H54 (cell line): ENCODE results near the gene MDN1.
A peak's percentile ranks its signal among the peaks of the same experiment; 100 is the strongest.
"Not testable (repeated sequence)": the region's sequence is repeated elsewhere in the genome, so short reads cannot be mapped to it uniquely, and the experiment has no call there.

Experiments used
- DNase-seq: peaks from one replicate; pipeline ENCODE4 v3.0.0; 2011; ENCODE audit warnings: low spot score, mixed read lengths; ENCODE audit not compliant: insufficient read length
- FAIRE-seq: peaks from 3 replicates; lab custom pipeline; 2011; peaks lifted over from hg19 to GRCh38; lab: Jason Lieb, UNC
- POLR2A ChIP-seq: IDR thresholded peaks from 2 replicates; pipeline ENCODE4 v1.6.1; 2011; ENCODE audit warnings: low read depth, mild to moderate bottlenecking, low read length

The MDN1 gene

DNA sequence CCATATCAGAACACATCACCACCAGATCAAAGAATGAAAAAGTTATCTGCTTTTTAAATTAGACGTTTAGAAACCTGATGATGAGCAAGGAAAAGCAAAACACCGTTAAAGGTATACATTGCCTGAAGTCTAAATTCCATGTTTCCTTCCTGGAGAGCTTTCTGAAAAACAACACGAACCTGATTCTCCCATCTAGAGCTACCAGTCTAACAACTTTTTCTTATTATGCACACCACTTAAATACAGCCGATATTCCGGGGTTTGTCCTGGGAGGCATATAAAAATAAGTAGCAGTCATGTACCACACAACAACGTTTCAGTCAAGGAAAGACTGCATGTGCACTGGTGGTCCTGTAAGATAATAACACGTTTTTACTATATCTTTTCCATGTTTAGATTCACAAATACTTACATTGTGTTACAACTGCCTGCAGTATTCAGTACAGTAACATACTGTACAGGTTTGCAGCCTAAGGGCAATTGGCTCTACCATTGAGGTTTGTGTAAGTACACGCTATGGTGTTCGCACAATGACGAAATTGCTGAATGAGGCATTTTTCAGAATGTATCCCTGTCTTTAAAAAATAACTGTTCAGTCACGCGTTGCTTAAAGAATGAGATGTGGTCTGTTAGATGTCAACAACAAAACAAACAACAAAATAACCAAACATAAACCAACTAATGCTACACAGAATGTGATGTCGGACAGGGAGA lies 162.0 kb downstream of the MDN1 start:
- no peak for FAIRE-seq
- DNase-seq: no peak
- no peak for TF ChIP-seq POLR2A

GRCh38 chr6:89655122-89655521 lies 164.5 kb downstream of the MDN1 start:
- DNase-seq: peak; percentile 28

DNA sequence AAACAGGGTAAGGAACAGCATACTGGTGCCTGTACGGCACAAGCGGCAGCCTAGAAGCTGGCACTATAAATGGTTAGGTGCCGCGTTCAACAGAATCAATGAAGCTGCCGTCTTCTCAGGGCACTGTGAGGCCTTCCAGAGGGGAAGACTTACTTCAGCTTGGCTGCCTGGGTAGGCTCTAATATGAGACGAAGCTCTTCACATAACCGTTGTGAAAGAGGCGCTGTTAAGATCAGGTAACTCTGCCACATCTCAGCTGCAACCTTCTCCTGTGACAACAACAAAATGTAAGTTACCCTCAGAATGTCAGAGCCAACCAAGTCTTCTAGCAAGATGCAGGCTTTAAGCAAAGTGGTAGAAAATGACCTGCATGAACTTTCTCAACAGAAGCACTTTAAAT lies 169.0 kb downstream of the MDN1 start:
- TF ChIP-seq POLR2A: no peak
- DNase-seq (no peak), FAIRE-seq (no peak)

More at GRCh38 chr6:89655122-89655521, 164.5 kb downstream of the MDN1 start:
- TF ChIP-seq POLR2A: no peak
- FAIRE-seq: no peak

DNA sequence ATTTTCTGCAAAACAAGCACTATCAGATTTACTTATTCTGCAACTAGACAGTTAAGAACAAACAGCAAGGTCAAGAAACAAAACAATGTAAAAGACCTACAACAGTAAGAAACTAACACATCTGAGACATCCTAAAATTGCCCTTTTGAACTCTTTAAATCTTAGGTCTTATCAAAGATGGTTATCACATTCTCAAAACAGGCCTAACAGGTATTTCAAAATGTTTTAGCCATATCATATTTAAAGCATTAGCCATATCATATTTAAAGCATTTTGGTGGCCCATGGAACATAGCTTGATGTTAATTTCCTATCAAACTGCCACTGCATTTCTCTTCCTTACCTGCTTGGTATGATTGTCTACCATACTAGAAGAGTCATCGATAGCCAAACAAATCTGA lies 169.9 kb downstream of the MDN1 start:
- TF ChIP-seq POLR2A: no peak
- DNase-seq: no peak
- no peak for FAIRE-seq

DNA sequence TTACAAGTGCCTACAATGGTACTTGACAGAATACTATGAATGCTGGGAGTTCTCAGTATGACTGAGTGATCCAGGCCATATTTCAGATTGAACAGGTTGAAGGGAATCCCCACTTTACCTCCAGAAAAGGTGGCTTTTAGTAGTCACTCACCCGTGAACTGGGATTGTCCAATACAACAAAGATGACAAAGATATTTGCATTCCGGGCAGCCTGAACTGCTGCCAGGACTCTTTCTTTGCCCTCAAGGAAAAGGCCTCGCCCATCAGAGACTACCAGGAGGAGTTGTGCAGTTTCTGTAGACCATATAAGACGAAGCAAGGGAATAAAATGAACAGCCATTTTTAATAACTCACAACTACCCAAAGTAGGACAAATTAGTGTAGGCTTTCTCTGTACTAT lies 174.7 kb downstream of the MDN1 start:
- FAIRE-seq (no peak), DNase-seq (no peak)
- no peak for TF ChIP-seq POLR2A

DNA sequence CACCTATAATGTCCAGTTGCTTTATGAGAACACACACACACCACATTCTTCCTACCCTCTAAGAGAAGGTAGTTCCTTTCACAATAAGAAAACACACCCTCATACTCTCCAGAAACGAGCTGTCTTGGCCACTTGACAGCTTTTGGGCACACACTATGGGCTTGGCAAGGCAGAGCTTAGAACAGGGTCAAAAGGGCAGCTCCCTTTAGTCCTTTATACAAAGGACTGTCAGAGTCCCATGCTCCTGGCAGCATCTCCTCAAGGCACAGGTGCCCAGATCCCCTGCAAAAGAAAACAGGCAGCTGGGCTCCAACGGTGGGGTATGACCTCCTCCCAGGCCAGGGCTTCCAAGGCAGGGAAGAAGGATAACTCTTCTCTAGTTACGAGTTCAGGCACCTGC lies 176.2 kb downstream of the MDN1 start:
- FAIRE-seq (no peak), DNase-seq (no peak)
- TF ChIP-seq POLR2A: no peak

- TF ChIP-seq POLR2A: no peak
- no peak for FAIRE-seq
- DNase-seq: no peak
Measured at GRCh38 chr6:89642956-89643355, 176.6 kb downstream of the MDN1 start.

DNA sequence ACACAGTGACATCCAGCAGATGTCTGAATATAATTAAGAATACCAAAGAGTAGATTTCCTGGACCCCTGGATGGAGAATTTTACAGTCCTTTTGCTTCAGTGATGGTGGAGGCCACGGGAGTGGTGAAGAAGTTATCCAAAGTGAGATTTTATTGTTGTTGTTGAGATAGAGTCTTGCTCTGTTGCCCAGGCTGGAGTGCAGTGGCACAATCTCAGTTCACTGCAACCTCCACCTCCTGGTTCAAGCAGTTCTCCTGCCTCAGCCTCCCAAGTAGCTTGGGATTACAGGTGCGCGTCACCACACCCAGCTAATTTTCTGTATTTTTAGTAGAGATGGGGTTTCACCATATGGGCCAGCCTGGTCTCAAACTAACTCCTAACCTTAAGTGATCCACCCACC lies 178.0 kb downstream of the MDN1 start:
- not testable (repeated sequence) for DNase-seq, FAIRE-seq

DNA sequence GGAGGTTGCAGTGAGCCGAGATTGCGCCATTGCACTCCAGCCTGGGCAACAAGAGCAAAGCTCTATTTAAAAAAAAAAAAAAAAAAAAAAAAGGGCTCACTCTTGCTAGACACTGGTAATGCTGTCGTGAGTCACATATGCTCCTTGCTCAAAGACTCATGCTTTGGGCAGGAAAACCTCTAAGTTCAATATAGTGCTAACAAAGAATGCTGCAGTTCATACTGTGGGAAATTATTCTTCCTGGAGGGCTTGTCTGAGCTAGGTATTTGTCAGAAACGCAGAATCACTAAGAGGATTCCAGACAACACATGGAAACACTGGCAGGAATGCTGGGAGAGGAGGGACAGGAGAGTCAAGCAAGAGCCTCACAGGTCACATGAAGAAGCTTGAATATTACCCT lies 178.8 kb downstream of the MDN1 start:
- no peak for FAIRE-seq
- no peak for TF ChIP-seq POLR2A
- DNase-seq: no peak

DNA sequence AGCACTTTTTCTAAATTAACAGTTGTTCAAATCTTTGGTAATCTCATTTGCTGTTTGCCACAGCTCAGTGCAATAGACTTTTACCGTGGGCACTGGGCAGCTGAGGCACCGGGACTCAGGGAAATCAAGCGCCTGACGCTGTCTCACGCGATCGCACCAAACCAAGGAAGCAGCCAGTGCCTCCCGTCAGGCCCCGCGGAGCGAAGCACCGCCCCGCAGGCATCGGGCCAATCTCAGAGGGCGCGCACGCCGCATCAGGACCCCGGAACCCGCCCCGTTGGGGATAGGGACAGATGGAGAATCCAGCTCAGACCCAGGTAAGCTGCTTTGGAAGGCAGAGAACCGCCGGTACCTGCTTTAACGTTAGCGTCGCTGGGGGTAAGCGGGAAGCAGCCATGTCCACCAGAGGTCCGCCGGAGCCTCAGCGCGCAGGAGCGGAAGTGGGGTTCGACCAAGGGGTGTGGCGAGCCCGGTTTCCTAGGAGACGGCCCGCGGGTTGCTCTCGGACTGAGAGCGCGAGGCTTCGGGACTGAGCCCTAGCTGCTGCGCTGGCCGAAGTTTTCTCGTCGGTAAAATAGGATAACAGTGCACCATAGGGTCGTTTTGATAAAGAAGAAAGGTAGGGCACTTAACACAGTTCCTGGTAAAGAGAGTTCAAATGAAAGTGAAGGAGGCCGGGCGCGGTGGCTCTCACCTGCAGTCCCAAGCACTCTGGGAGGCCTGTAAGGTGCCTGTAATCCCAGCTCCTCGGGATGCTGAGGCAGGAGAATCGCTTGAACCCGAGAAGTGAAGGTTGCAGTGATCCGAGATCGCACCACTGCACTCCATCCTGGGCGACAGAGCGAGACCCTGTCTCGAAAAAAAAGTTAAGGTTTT lies 181.0 kb downstream of the MDN1 start, which contains the start of gene LYRM2:
LYRM2 (minus strand) TSS at position 428 of the 876 bp plus-strand sequence; CDS start at position 397, 31 bp downstream.
- peak; percentile 63 for TF ChIP-seq POLR2A
- DNase-seq: peak; percentile 67
- FAIRE-seq: peak; percentile 75

DNA sequence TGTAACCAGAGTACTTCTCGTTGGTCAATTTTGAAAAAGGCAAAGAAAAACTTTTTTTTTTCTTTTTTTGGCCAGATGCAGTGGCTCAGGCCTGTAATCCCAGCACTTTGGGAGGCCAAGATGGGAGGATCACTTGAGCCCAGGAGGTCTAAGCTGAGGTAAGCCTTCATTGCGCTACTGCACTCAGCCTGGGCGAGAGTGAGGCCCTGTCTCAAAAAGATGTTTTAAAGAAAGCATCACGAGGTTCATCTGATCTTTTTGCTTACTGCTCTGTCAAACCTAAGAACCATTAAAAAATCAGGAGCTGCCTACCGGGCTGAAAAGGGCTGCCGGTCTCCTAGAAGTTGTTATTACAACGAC lies 181.7 kb downstream of the MDN1 start:
- no peak for TF ChIP-seq POLR2A
- no peak for DNase-seq
- no peak for FAIRE-seq

DNA sequence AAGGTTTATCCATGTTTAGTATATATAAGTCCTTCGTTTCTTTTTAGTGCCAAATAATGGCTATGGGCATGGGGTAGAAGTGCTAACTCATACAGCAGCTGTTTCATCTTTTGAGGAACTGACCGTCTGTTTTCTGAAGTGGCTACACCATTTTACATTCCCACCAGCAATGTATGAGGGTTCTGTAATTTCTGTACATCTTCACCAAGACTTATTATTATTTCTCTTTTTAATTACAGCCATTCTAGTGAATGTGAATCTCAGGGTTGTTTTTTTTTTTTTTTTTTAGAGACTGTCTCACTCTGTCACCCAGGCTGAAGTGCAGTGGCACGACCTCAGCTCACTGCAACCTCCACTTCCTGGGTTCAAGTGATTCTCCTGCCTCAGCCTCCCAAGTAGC lies 183.2 kb downstream of the MDN1 start:
- FAIRE-seq, DNase-seq: not testable (repeated sequence)

- FAIRE-seq (no peak), DNase-seq (no peak)
- TF ChIP-seq POLR2A: no peak
Measured at GRCh38 chr6:89630488-89630887, 189.1 kb downstream of the MDN1 start.

- no peak for TF ChIP-seq POLR2A
- FAIRE-seq: no peak
Measured at GRCh38 chr6:89623749-89624148, 195.8 kb downstream of the MDN1 start.

More at GRCh38 chr6:89623749-89624148, 195.8 kb downstream of the MDN1 start:
- DNase-seq: no peak
